NCI-H2227 (cell line): ENCODE results near the gene PCK1.

ENCODE experiments used
- DNase-seq: peaks from one replicate; lab custom pipeline; 2025; ENCODE audit not compliant: unreplicated experiment; lab: John Stamatoyannopoulos, UW

The PCK1 gene

GRCh38 chr20:57559658-57560553 lies 1.0 kb upstream of the PCK1 start:
- DNase-seq = no peak

GRCh38 chr20:57561356-57562279 lies 708 bp downstream of the PCK1 start:
- DNase-seq = no peak

DNA sequence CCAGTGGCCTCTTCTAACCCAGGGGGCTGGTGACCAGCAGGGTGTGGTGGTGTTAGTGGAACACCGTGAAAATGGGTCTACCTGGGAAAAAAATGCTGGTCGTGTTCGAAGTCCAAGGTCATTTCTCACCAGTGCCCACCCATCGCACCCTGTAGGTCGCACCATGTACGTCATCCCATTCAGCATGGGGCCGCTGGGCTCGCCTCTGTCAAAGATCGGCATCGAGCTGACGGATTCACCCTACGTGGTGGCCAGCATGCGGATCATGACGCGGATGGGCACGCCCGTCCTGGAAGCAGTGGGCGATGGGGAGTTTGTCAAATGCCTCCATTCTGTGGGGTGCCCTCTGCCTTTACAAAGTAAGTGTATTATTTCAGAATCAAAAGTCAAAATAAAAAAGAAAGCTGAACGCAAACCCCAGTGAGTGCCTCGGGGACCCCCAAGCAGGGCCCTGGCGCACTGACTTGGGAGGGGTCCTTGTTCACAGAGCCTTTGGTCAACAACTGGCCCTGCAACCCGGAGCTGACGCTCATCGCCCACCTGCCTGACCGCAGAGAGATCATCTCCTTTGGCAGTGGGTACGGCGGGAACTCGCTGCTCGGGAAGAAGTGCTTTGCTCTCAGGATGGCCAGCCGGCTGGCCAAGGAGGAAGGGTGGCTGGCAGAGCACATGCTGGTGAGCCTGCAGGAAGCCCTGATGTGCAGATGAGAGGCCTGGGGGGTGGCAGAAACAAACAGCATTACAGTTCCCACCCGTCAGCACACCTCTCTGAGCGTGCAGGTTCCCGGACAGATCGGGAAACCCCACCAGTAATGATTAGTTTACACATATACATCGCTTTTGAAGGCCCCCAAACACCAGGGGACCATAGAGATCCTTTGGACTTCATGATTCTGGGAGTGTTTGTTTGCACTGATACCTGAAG lies 1.9 kb downstream of the PCK1 start:
- DNase-seq = no peak

DNA sequence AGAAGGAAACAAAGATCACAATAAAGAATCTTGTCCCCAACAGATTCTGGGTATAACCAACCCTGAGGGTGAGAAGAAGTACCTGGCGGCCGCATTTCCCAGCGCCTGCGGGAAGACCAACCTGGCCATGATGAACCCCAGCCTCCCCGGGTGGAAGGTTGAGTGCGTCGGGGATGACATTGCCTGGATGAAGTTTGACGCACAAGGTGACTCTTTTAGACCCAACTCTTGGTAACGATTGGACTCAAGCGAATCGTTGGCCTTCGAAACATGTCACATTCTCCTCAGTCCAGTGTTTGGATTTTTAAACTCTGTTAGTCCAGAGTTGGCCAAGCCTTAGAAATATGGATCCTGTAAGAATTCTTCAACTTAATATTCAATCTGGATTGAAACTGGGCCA lies 2.6 kb downstream of the PCK1 start:
- no peak for DNase-seq

DNA sequence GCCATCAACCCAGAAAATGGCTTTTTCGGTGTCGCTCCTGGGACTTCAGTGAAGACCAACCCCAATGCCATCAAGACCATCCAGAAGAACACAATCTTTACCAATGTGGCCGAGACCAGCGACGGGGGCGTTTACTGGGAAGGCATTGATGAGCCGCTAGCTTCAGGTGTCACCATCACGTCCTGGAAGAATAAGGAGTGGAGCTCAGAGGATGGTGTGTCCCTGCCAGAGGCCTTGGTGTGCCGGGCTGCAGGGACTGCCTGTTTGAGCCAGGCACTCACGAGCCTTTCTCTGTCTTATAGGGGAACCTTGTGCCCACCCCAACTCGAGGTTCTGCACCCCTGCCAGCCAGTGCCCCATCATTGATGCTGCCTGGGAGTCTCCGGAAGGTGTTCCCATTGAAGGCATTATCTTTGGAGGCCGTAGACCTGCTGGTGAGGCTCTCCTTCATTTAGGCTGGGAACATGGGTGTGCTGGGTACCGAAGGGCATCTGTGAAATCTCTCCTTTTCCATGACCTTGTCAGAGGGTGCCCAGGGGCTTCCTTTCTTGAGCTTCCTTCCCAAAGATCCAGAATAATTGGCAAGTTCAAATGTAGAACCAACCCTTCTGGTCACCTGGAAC lies 3.4 kb downstream of the PCK1 start:
- DNase-seq = no peak

DNA sequence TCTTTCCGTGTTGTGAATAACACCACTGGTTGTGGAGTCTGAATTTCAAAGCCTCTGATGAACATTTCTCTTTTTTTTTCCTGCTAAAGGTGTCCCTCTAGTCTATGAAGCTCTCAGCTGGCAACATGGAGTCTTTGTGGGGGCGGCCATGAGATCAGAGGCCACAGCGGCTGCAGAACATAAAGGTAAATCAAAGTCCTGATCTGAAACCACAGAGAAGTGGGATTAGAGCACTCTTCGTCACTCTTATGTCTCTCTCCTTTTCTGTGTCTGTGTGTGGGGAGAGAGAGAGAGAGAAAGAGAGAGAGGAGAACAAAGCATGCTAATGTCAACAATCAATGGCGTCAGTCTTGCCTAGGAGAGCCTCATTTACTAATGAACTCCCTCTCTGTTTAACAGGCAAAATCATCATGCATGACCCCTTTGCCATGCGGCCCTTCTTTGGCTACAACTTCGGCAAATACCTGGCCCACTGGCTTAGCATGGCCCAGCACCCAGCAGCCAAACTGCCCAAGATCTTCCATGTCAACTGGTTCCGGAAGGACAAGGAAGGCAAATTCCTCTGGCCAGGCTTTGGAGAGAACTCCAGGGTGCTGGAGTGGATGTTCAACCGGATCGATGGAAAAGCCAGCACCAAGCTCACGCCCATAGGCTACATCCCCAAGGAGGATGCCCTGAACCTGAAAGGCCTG lies 4.2 kb downstream of the PCK1 start:
- no peak for DNase-seq

- DNase-seq = no peak
These were observed 5.5 kb downstream of the PCK1 start for GRCh38 chr20:57566399-57566798.

DNA sequence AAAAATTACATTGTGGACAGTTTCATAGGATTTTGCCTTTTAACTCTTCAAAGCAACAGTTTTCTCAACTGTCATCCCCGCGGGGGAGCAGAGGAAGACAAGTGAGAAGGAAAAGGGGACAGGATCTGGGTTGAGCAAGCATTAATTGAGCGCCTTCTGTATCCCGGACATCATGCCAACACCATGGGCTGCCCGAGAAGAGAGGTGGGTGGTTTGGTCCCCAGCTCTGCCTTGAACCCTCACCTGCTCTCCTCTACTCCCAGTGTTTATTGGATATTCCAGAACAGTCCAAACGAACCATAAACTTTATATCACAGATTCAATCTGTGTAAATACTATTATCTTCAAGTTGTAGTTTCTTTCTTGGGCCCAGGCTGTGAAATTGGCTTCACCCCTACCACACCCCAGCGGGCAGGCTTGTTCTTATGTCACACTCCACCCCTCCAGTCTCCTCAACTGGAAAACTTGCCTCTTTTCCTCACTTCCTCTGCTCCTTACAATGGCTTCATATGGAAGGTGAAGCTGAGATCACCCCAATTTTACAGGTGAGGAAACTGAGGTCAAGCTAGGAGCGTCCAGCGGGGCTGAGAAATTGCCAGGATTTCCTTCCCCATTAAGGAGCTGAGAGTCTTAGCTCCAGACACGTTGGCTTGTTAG lies 6.0 kb downstream of the PCK1 start:
- DNase-seq = no peak

DNA sequence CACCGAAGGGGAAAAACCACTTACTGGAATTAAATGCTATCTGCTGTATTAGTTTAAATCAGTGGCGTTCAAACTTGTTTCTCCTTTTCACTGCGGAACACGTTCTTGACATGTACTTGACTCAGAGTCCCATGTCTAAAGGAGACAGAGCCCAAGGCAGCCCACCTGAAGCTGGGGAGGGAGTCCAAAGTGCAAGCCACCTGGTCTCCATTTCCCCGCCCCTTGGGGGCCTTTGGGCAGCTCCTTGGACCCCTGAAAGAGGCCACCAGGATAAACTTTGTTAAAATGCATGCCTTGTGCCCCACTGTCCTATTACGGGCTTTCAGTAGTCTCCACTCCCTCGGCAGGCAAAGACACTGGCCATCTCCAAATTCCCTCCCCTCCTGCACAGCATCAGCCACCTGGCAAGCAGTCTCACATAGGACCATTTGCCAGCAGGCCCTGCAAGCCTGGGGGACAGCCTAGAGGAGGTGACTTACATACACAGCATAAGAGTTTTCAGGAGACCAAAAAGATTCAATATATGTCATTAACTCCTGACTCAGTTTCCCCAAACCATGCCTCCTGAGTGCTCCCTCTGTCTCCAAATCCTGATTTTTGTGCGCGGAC lies 6.7 kb downstream of the PCK1 start:
- DNase-seq = no peak

DNA sequence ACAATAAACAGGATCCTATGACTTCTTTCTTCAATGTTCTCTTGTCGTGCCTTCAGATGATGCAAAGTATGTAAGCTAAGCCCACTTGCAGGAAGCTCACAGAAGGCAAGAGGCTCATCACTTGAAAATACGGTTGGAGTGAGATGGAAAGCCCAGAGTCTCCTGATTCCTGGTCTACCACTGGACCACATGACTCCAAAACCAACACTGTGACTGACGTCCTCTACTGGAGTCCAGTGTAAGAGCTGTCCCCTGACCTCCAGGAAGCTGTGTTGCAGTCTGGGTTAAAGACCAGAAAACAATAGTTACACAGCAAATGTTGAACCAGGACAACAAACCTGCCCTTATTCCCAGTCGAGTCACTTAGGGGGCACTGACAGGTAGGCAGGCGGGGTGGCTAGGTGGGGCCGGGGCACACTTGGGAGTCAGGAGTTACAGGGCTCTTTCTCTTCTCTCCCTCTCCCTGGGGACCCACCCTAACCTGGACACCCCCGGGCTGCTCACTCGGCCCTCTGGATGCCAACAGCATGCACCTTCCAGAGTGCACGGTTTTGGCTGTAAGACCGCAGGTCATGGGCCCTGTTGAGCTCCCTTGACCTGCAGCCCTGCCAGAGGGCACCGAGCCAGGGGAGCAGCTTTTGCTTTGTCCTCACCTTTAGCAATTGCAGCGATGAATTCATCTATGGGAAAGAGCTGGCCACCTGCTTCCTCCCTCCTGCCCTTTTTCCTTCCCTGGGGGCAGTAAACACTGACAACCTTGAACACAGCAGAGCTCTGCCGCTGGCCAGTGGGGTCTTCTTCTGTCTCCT lies 7.4 kb downstream of the PCK1 start:
- no peak for DNase-seq

DNA sequence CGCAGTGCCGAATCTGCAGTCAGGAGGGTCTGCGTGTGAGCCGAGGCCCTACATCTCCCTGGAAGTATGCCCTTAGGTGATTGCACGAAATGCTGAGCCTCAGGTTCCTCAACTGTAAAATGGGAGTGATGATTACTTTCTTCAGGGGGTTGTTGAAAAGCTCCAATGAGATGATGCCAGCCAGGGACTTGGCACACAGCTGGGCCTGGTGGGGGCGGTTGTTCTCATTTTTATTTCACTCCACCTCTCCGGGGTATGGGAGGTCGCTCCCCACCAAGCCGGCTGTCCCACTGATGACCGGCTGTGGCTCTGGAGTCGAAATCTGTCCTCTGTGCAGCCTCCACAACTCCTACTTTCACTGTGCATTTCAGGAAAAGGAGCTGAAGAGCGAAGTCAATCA lies 8.1 kb downstream of the PCK1 start:
- DNase-seq = no peak

DNA sequence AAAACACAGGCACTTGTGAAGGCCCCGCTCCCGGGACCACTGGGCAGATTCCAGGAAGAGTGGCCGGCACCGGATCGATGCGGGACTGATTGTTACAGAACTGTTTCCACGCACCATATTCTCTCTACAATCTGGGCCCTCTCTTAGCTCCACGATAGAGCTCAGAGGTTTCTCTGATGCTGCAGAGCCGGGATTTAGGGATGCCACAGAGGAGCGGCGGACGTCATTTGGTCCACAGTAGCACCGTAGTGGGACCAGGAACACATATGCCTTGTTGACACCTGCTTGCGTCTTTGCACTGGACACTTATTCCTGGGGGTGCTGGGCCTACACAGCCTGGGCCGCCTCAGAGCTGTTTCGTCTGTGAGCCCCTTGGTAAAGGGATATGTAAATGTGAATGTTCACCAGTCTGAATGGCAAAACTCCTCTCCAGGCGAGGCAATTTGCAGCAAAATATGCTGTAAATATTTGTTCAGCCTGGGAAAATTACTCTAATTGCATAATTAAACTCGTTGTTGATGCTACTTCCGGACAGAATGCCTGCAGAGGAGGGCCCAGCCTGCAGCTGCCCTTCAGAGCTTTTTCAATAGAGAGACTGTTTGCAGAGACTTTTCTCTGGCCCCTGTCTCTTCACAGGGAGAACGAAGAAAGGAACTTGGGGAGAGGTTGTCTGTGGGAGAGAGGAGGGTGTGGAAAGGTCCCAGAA lies 9.4 kb downstream of the PCK1 start:
- no peak for DNase-seq

DNA sequence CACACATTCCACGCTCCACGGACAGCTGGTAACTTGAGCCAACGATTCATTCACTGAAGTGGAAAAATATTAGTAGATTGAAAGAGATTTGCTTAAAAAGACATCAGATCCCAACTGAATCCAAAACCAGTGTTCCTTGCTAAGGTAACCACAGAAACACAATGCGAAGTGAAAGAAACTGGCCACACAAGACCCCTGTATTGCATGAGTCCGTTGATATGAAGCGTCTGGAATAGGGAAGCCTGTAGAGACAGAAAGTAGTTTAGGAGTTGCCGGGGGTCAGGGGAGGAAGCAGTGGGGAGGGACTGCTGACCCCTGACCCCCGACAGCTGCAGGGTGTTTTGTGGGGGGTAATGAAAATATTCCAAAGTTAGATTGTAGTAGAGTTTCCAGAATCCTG lies 10.0 kb downstream of the PCK1 start:
- no peak for DNase-seq

- no peak for DNase-seq
These were observed 11.0 kb downstream of the PCK1 start for GRCh38 chr20:57571782-57572416.

DNA sequence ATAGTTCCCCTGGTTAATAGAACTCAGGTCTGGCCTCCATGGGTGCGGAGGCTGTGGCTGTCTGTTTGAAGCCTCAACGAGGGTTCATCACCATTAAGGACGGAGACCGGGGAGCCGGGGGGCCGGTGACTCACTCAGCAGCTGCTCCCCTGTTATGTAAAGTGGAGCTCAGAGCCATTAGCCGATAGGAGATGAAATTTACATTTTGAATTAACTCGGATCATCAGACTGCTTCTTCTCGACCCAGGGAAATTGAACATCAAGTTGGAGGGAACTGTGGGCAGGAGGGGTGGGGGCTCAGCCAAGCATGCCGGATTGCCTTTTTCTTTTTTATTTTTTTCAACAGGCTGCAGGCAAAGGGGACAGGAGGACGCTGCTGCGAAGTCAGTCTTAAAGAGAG lies 12.3 kb downstream of the PCK1 start:
- no peak for DNase-seq

- DNase-seq = no peak
These were observed 13.0 kb downstream of the PCK1 start for GRCh38 chr20:57573894-57574293.

DNA sequence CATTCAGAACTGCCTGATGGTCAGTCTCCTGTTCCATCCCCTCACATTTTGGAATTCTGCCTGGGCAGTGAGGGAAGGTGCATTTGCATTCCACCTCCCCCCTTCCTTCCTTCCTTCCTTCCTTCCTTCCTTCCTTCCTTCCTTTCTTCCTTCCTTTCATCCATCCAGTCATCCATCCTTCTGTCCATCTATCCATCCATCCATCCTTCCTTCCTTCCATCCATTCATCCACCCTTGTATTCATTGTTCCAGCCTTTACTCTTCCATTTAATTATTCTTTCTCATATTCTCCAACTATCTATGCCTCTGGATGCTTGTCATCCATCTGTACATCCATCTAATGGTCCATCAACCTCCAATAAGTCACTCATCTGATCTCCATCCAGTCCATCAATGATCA lies 14.0 kb downstream of the PCK1 start:
- DNase-seq = no peak
